Measurements from ENCODE around the gene MVB12A.

MVB12A gene

DNA sequence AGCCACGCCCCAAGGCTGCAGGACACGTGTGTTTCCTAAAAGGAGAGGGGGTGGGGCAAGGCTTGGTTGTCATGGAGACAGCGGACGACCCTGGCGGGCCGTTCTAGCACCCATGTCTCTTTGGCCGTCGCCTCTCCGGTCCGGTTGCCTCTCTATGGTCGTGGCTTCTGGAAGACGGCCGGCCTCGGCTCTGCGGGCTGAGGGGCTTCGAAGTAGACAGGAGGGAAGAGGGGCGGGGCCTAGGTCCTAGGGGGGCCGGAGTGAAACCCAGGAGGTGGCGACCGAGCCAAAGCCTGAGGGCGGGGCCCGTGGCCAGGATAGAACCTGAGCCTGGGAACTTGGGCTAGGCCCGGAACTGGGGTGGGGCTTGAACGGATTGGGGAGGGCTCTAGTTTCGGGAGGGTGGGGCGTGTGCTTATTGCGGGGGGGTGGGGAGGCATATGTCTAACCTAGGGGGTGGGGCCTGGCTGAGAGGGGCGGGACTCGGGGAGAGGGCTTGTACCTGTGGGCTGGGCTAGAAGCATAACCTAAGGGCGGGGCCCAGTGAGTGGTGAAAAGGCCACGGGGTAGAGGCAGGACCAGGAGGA lies 49.7 kb downstream of the MVB12A start:
- peak in 51 of 58 donors; percentile 52 to 99 (median 94) for DNase-seq

DNA sequence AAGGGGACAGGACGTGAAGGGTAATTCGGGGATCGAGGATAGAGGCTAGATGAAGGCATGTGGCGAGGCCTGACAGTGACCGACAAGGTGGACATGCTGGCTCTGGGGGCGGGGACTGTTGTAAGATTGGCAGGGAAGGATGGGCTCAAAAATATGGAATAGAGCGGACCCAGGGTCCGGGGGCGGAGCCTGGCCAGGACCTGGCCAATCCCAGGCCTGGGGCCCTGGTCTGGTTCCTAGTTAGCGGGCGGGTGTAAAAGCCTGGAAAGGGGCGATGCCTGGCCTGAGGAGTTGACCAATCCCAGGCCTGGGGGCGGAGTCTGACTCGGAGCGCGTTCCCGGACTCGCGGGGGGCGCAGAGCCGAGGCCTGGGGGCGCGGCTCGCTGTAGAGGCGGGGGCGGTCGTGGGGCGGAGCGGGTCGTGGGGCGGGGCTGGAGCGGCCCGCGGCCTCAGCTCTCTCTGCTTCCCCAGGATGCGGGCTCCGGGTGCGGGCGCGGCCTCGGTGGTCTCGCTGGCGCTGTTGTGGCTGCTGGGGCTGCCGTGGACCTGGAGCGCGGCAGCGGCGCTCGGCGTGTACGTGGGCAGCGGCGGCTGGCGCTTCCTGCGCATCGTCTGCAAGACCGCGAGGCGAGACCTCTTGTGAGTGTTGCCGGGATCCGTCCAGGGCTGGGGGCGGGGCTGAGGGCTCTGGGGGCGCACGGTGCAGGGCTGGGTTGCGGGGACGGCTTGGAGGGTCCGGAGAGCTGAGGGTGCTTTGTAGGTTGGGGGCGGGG lies 50.4 kb downstream of the MVB12A start, which contains the start of gene SLC27A1:
Gene SLC27A1 (plus strand): TSS at position 457 of the 774 bp plus-strand sequence. CDS start 17 bp downstream, at position 474.
- DNase-seq, result peak; percentile 89 to 100 (median 99)

DNA sequence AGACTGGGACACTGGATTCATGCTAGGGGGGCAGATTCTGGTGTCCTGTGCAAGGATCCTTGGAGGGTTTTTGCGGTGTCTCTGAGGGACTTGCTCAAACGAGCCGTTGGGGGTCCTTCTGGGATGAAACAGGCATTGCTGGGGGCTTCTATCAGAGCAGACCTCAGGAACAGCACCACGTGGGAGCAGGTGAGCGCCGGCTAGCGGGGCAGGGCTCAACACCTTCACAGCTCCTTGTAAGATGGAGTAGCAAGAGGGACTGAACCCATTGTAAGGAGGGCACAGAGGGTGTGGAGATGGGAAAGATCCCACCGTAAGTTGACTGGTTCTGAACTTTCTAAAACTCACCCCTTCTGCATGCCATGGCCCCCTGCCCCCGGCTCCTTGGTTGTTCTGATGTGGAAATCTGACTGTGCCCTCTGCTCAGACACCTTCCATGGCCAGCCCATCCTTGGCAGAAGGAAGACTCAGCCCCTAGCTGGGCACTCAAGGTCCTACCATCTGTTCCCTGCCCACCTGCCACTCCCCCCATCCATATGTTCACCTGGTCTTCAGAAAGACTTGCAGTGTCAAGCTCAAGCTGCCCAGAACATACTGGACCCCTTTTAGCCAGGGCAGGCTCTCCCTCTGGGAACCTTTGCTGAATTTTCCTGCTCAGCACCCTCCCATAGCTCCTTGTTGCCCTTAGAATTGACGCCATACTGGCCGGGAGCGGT lies 51.7 kb downstream of the MVB12A start:
- DNase-seq, result no peak

DNA sequence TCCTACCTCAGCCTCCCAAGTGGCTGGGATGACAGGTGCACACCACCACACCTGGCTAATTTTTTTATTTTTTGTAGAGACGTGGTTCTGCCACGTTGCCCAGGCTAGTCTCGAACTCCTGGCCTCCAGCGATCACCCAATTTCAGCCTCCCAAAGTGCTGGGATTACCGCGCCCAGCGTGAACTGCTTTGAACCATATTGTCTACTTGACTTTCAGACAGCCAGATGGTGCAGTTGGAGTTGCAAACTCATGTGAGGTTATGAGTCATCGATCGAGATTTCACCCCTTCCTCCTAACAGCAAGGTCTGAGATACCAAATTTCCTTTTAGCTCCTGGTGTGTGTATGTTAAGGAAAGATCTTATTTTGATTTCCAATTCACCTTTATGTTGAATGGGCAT lies 53.2 kb downstream of the MVB12A start:
- DNase-seq, result no peak

All from anterior cingulate cortex (tissue), 58 donors.